Keratinocyte (primary cell): Measurements from ENCODE around the gene GNAL. TPM values are rescaled to one million over a fixed set of nuclear protein-coding genes. Genes with fewer than 3 reads are reported as not detected.
"Not testable (repeated sequence)": the region's sequence is repeated elsewhere in the genome, so short reads cannot be mapped to it uniquely, and the experiment has no call there.

Source experiments
- DNase-seq: peaks from one replicate; pipeline ENCODE4 v3.0.0-alpha.2; 2011; ENCODE audit warnings: low read depth, missing footprints, low spot score
- FAIRE-seq: peaks from 2 replicates; lab custom pipeline; 2011; peaks lifted over from hg19 to GRCh38; lab: Jason Lieb, UNC
- H2AFZ ChIP-seq: 2 replicates; pipeline ENCODE4 v1.6.0; 2012; ENCODE audit warnings: low read length, control low read depth, inconsistent platforms; ENCODE audit not compliant: control insufficient read depth
- H3K27ac ChIP-seq: 2 replicates; pipeline ENCODE4 v1.5.1; 2011; ENCODE audit warnings: low read length; ENCODE audit not compliant: control insufficient read depth, insufficient read depth
- H3K27me3 ChIP-seq: 3 replicates; pipeline ENCODE4 v1.6.0; 2011; ENCODE audit warnings: low read length; ENCODE audit not compliant: control insufficient read depth, insufficient read depth; ENCODE audit errors: extremely low read depth
- H3K36me3 ChIP-seq, 2 experiments: 2 replicates in 1 of 2; 3 replicates in 1 of 2; pipeline ENCODE4 v1.5.1; 2011; ENCODE audit warnings: low read length in 2 of 2, mild to moderate bottlenecking in 1 of 2; ENCODE audit not compliant: control insufficient read depth in 2 of 2, insufficient read depth in 2 of 2; ENCODE audit errors: extremely low read depth in 1 of 2
- H3K4me1 ChIP-seq: 3 replicates; pipeline ENCODE4 v1.5.1; 2011; ENCODE audit warnings: low read length; ENCODE audit not compliant: control insufficient read depth, insufficient read depth; ENCODE audit errors: extremely low read depth
- H3K4me2 ChIP-seq: 3 replicates; pipeline ENCODE4 v1.6.0; 2011; ENCODE audit warnings: low read depth, low read length; ENCODE audit not compliant: control insufficient read depth, insufficient read depth; ENCODE audit errors: extremely low read depth
- H3K4me3 ChIP-seq, 3 experiments: fragments of 200-600 bp in 1 of 3; sonication (generic) in 1 of 3; 2 replicates in 2 of 3; 3 replicates in 1 of 3; pipeline ENCODE4 v1.5.1; 2011 to 2016; ENCODE audit warnings: low read length in 3 of 3, mild to moderate bottlenecking in 3 of 3, control low read depth in 2 of 3, inconsistent platforms in 1 of 3, low read depth in 1 of 3, mixed read lengths in 1 of 3, mixed run types in 1 of 3, moderate library complexity in 1 of 3; ENCODE audit not compliant: control insufficient read depth in 2 of 3, insufficient read depth in 2 of 3; ENCODE audit errors: extremely low read depth in 1 of 3
- H3K79me2 ChIP-seq: 2 replicates; pipeline ENCODE4 v1.6.0; 2012; ENCODE audit warnings: low read length; ENCODE audit not compliant: control insufficient read depth, insufficient read depth
- H3K9ac ChIP-seq: 3 replicates; pipeline ENCODE4 v1.6.0; 2011; ENCODE audit warnings: low read length; ENCODE audit not compliant: control insufficient read depth, insufficient read depth; ENCODE audit errors: extremely low read depth
- H3K9me1 ChIP-seq: 3 replicates; pipeline ENCODE4 v1.6.0; 2011; ENCODE audit warnings: low read length; ENCODE audit not compliant: control insufficient read depth, insufficient read depth; ENCODE audit errors: extremely low read depth
- H3K9me3 ChIP-seq: 2 replicates; pipeline ENCODE4 v1.5.1; 2012; ENCODE audit warnings: low read depth, low read length; ENCODE audit not compliant: control insufficient read depth
- H4K20me1 ChIP-seq: 3 replicates; pipeline ENCODE4 v1.6.0; 2011; ENCODE audit warnings: low read length; ENCODE audit not compliant: control insufficient read depth, insufficient read depth; ENCODE audit errors: extremely low read depth
- EZH2 ChIP-seq: IDR thresholded peaks from one replicate; pipeline ENCODE4 v1.6.1; 2012; ENCODE audit warnings: inconsistent platforms, mild to moderate bottlenecking, low read length, moderate library complexity
- dilution Hi-C: fragments of 300-500 bp; cut with MboI; formaldehyde crosslinking; loops from one replicate; pipeline ENCODE4 v1.7.0; 2020; ENCODE audit warnings: low sequenced_read_pairs; ENCODE audit not compliant: extremely low pct_ligation_motif_present
- polyA minus RNA-seq, 3 experiments: library from RNA; depleted of rRNA, polyadenylated mRNA; stranded (reverse); fragments of >200 nt; gene quantifications; 1 replicate in 1 of 3; 2 replicates in 1 of 3; 3 replicates in 1 of 3; pipeline ENCODE4 v1.2.3, GENCODE V29; 2011
- polyA plus RNA-seq, 5 experiments: library from polyadenylated mRNA; depleted of rRNA in 3 of 5; stranded (reverse) in 3 of 5; stranded (forward) in 1 of 5; unstranded in 1 of 5; fragments of >200 nt; gene quantifications; 1 replicate in 1 of 5; 2 replicates in 3 of 5; 3 replicates in 1 of 5; pipeline versions ENCODE4 v1.2.1 to v1.2.3, GENCODE V29; 2011 to 2012; ENCODE audit warnings: missing spikeins in 2 of 5, low read depth in 1 of 5, low replicate concordance in 1 of 5
- TF ChIP-seq, protein P1 (sequence below), 3 experiments: IDR thresholded peaks in 1 of 3; conservative IDR thresholded peaks in 1 of 3; optimal IDR thresholded peaks in 1 of 3; 2 replicates in 2 of 3; 3 replicates in 1 of 3; pipeline versions ENCODE3 to v1.5.1; 2011; ENCODE audit warnings: low read length in 3 of 3, mild to moderate bottlenecking in 3 of 3, moderate library complexity in 2 of 3, control low read depth in 1 of 3, inconsistent platforms in 1 of 3; ENCODE audit not compliant: insufficient read depth in 2 of 3; ENCODE audit errors: extremely low read depth in 1 of 3

GNAL gene
- polyA plus RNA-seq (21.9 to 30.0 TPM (median 28.4 TPM) in 3 replicates), polyA minus RNA-seq (27.1 to 37.6 TPM (median 34.0 TPM) in 3 replicates)
- polyA plus RNA-seq (2011; ENCODE audit: low read depth), result 18.3 TPM
- polyA plus RNA-seq (2011; cell fraction: cytosol; rRNA removed), result 20.5 and 33.1 TPM in 2 replicates
- 15.7 and 18.8 TPM in 2 replicates for polyA plus RNA-seq (2011; cell fraction: nucleus; rRNA removed)
- 18.4 and 21.3 TPM in 2 replicates for polyA plus RNA-seq (2012; ENCODE audit: low replicate concordance)
- polyA minus RNA-seq (2011; cell fraction: cytosol; rRNA and poly(A)+ RNA removed), result 32.6 TPM
- 18.1 and 46.0 TPM in 2 replicates for polyA minus RNA-seq (2011; cell fraction: nucleus; rRNA and poly(A)+ RNA removed)

DNA sequence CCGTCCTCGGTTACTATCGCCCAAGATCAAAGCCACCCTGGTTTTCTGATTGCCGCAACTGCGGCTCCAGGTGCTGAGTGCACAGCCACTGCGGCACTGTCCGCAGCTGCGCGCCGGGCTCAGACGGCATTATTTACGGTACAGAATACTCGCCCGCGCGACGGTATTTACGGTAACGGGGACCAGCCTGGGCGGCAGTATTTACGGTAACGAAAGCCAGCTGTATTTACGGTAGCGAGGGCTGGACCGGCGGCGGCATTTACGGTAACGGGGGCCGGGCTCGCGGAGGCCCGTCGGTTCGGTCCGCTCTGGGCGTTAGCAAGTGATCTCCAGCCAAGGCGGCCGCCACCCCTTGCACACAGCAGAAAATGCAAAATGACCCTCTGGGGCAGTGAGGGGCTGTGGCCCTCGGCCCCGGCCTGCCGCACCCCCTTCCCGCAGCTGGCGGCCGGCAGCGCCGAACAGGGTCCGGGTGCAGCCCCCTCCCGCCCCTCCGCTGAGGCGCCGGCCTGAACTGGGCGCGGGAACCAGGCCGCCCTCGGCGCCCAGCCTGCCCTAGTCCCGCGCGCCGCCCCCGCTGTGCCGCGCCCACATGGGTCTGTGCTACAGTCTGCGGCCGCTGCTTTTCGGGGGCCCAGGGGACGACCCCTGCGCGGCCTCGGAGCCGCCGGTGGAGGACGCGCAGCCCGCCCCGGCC is at the start of gene GNAL:
Gene GNAL (plus strand): TSS at position 293 of the 697 bp plus-strand sequence. CDS start 300 bp downstream, at position 593.
- Histone ChIP-seq H3K27me3 (no peaks in the 10 kb centered on the region), H2AFZ (peak within 1 kb of the TSS; percentile 94), H3K4me1 (no peaks in the 10 kb centered on the region), H3K27ac (no peak within 1 kb of the TSS), H3K9ac (peak within 1 kb of the TSS; percentile 70), H3K36me3 (no peaks in the 10 kb centered on the region), H3K79me2 (peaks cover 8% of the 10 kb centered on the region), H4K20me1 (no peaks in the 10 kb centered on the region), H3K4me3 (peak within 1 kb of the TSS; percentile 65 to 88 (median 72)), H3K9me3 (no peaks in the 10 kb centered on the region), H3K9me1 (no peaks in the 10 kb centered on the region), H3K4me2 (peak within 1 kb of the TSS; percentile 74)
- FAIRE-seq (peak; percentile 43), DNase-seq (no peak)
- dilution Hi-C loops, result no loop called here
- TF ChIP-seq EZH2, result no peak
- TF ChIP-seq, protein P1, sequence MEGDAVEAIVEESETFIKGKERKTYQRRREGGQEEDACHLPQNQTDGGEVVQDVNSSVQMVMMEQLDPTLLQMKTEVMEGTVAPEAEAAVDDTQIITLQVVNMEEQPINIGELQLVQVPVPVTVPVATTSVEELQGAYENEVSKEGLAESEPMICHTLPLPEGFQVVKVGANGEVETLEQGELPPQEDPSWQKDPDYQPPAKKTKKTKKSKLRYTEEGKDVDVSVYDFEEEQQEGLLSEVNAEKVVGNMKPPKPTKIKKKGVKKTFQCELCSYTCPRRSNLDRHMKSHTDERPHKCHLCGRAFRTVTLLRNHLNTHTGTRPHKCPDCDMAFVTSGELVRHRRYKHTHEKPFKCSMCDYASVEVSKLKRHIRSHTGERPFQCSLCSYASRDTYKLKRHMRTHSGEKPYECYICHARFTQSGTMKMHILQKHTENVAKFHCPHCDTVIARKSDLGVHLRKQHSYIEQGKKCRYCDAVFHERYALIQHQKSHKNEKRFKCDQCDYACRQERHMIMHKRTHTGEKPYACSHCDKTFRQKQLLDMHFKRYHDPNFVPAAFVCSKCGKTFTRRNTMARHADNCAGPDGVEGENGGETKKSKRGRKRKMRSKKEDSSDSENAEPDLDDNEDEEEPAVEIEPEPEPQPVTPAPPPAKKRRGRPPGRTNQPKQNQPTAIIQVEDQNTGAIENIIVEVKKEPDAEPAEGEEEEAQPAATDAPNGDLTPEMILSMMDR (optimal IDR thresholded peaks at IDR 0.05 in 1 of 3, IDR thresholded peaks at IDR 0.05 in 1 of 3, conservative IDR thresholded peaks at IDR 0.05 in 1 of 3; ENCODE audit: extremely low read depth in 1 of 3, insufficient read depth in 2 of 3, low read length in 3 of 3), result no peak

DNA sequence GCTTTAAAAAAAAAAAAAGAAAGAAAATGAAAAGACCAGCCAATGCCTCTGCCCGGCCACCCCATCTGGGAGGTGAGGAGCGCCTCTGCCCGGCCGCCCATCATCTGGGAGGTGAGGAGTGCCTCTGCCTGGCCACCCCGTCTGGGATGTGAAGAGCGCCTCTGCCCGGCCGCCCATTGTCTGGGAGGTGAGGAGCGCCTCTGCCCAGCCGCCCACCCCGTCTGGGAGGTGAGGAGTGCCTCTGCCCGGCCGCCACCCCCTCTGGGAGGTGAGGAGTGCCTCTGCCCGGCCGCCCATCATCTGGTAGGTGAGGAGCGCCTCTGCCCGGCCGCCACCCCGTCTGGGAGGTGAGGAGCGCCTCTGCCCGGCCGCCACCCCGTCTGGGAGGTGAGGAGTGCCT is 41.8 kb upstream of the GNAL start:
- H3K9me3 ChIP-seq, H4K20me1 ChIP-seq, FAIRE-seq, H3K4me1 ChIP-seq, H3K9ac ChIP-seq, H2AFZ ChIP-seq, H3K27me3 ChIP-seq, H3K9me1 ChIP-seq, H3K79me2 ChIP-seq, H3K27ac ChIP-seq, DNase-seq, H3K4me2 ChIP-seq, H3K36me3 ChIP-seq, H3K4me3 ChIP-seq, dilution Hi-C loops: not testable (repeated sequence)

DNA sequence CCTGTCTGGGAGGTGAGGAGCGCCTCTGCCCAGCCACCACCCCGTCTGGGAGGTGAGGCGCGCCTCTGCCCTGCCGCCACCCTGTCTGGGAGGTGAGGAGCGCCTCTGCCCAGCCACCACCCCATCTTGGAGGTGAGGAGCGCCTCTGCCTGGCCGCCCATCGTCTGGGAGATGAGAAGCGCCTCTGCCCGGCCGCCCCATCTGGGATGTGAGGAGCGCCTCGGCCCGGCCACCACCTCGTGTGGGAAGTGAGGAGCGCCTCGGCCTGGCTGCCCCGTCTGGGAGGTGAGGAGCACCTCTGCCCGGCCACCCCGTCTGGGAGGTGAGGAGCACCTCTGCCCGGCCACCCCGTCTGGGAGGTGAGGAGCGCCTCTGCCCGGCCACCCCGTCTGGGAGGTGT is 41.3 kb upstream of the GNAL start:
- H3K4me1 ChIP-seq, H3K27ac ChIP-seq, H3K4me2 ChIP-seq, H3K9ac ChIP-seq, H2AFZ ChIP-seq, H3K4me3 ChIP-seq, DNase-seq, dilution Hi-C loops, H4K20me1 ChIP-seq, H3K36me3 ChIP-seq, H3K27me3 ChIP-seq, H3K79me2 ChIP-seq, H3K9me1 ChIP-seq, H3K9me3 ChIP-seq, FAIRE-seq: not testable (repeated sequence)
